HG02763 (cell line): ENCODE data around the gene PHF1.
"Not testable (repeated sequence)": the region's sequence is repeated elsewhere in the genome, so short reads cannot be mapped to it uniquely, and the experiment has no call there.

Experiments
- ATAC-seq: cut with Tn5 transposase; IDR thresholded peaks from one replicate; pipeline ENCODE4 v1.9.1; 2021; ENCODE audit warnings: mild to moderate bottlenecking, moderate library complexity; ENCODE audit not compliant: unreplicated experiment

PHF1 gene

DNA sequence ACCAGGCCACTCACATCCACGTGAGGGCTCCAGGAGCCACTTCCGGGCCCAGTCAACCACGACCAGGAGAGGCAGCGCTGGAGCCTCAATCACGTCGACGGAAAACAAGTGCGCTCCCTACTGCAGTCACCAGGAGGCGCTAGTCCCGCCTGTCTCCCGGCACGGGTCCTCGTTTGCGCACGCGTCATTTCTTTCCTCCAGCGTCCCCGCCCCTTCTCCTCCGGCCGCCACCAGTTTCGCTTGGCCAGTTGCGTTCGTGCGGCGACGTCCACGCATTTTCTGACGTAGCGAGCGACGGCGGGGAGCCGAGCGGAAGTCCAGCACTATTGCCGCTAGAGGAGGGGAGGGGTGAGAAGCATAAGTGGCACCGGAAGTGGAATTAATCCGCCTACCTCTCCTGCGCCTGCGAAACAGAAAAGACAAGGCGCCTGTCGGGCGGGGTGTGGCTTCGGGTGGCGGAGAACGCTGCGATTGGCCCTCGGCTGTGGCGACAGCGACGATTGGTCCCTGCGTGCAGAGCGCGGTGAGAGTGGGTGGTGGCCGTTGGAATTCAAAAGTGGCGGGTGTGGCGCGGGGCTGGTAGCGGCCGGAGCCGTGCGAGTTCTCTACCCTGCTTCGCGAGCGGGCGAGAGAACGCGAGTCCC is 19.4 kb upstream of the PHF1 start, which contains the start of gene KIFC1:
KIFC1 (plus strand) TSS at position 546 of the 644 bp plus-strand sequence. CDS start 163 bp downstream, outside the sequence.
- peak; percentile 89 for ATAC-seq

DNA sequence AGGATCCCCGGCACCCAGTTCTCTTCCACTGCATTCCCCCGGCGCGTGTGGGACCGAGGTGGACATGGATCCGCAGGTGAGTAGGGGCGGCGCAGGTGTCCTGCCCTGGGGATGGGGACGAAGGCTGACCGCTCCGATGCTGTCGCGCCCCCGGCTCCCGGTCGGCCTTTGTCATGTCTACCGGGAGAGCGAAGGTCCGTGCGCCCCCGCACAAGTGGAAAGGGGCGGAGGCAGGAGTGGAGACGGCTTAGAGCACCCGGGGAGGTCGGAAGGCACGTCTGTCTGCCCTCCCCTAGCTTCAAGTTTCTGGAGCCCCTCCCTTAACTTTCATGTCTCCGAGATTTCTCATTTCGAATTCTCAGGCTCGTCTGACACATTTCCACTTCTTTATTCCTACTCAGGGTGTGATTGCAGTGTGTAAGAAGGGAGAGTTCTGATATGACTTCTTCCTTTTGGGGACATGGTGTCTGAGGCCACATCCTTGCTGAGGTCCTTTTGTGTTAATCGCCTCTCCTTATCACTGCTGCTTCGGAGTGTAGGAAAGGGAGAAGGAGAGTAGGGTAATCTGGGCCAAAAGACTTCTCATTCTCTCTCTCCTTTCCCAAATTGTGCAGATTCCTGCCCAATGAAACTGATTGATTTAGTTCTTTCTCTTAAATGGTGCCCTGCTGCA is 18.8 kb upstream of the PHF1 start:
- ATAC-seq: peak; percentile 12

GRCh38 chr6:33392595-33392948 is 18.2 kb upstream of the PHF1 start:
- no peak for ATAC-seq

- ATAC-seq: no peak
These were observed 17.8 kb upstream of the PHF1 start for GRCh38 chr6:33392979-33393378.

GRCh38 chr6:33397541-33397940 is 13.3 kb upstream of the PHF1 start:
- no peak for ATAC-seq

- ATAC-seq: not testable (repeated sequence)
These were observed 12.2 kb upstream of the PHF1 start for GRCh38 chr6:33398601-33399000.

- not testable (repeated sequence) for ATAC-seq
These were observed 10.9 kb upstream of the PHF1 start for GRCh38 chr6:33399881-33400280.

DNA sequence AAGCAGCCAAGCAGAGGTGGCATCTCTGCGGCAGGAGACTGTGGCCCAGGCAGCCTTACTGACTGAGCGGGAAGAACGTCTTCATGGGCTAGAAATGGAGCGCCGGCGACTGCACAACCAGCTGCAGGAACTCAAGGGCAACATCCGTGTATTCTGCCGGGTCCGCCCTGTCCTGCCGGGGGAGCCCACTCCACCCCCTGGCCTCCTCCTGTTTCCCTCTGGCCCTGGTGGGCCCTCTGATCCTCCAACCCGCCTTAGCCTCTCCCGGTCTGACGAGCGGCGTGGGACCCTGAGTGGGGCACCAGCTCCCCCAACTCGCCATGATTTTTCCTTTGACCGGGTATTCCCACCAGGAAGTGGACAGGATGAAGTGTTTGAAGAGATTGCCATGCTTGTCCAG is 5.9 kb upstream of the PHF1 start:
- no peak for ATAC-seq

- no peak for ATAC-seq
These were observed 5.4 kb upstream of the PHF1 start for GRCh38 chr6:33405386-33405940.

DNA sequence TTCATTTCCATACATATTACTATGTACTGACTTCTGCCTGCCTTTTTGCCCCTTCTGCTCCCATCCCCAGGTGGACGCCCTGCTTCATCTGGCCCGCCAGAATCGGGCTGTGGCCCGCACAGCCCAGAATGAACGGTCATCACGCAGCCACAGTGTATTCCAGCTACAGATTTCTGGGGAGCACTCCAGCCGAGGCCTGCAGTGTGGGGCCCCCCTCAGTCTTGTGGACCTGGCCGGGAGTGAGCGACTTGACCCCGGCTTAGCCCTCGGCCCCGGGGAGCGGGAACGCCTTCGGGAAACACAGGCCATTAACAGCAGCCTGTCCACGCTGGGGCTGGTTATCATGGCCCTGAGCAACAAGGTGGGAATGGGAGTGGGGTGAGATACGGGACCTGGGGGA is 4.7 kb upstream of the PHF1 start:
- no peak for ATAC-seq

- no peak for ATAC-seq
These were observed 3.6 kb upstream of the PHF1 start for GRCh38 chr6:33407132-33407718.

- ATAC-seq: peak; percentile 80
These were observed 634 bp upstream of the PHF1 start for GRCh38 chr6:33410050-33410710.

- ATAC-seq: no peak
These were observed 805 bp downstream of the PHF1 start for GRCh38 chr6:33411632-33412005.

GRCh38 chr6:33412140-33413009 is 1.6 kb downstream of the PHF1 start:
- ATAC-seq: no peak

GRCh38 chr6:33413241-33414120 is 2.7 kb downstream of the PHF1 start:
- no peak for ATAC-seq

GRCh38 chr6:33414592-33415271 is 3.9 kb downstream of the PHF1 start:
- ATAC-seq: no peak

DNA sequence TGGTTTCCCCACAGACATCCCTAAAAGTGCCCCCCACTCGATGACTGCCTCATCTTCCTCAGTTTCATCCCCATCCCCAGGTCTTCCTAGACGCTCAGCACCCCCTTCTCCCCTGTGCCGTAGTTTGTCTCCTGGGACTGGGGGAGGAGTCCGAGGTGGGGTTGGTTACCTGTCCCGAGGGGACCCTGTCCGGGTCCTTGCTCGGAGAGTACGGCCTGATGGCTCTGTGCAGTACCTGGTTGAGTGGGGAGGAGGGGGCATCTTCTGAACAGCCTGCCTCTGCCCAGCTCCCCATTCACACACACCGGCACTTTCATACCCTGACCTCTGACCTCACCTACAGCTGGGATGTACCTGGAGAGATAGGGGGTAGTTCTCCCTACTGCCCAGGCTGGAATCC is 5.0 kb downstream of the PHF1 start:
- ATAC-seq: no peak

GRCh38 chr6:33416386-33417127 is 5.7 kb downstream of the PHF1 start:
- no peak for ATAC-seq
